ENCODE measurements around the gene SRR.

GRCh38 chr17:2262135-2262587 is 41.6 kb upstream of the SRR start:
- TF ChIP-seq CTCF (conservative IDR thresholded peaks at IDR 0.05), result no peak
- TF ChIP-seq ZFX (IDR thresholded peaks at IDR 0.05), result no peak
